Stimulated activated naive CD8-positive, alpha-beta T cell treated with anti-CD3 and anti-CD28 coated beads, Interleukin-15, Interleukin-2, amounts not matched to agents 100 ng/mL and 50 ng/mL, for 24 hours (primary cell): Measurements from ENCODE around the gene ACSM5.
"Not testable (repeated sequence)": the region's sequence is repeated elsewhere in the genome, so short reads cannot be mapped to it uniquely, and the experiment has no call there.

ENCODE experiments used
- H3K27ac Mint-ChIP-seq: one replicate; pipeline ENCODE4 v1.8.0; 2021; ENCODE audit warnings: mild to moderate bottlenecking, mixed read lengths
- H3K27me3 Mint-ChIP-seq: one replicate; pipeline ENCODE4 v1.8.0; 2021; ENCODE audit warnings: mixed read lengths
- H3K36me3 Mint-ChIP-seq: one replicate; pipeline ENCODE4 v1.8.0; 2021; ENCODE audit warnings: low read depth, mixed read lengths
- H3K4me1 Mint-ChIP-seq: one replicate; pipeline ENCODE4 v1.8.0; 2021; ENCODE audit warnings: low read depth, mixed read lengths
- H3K4me3 Mint-ChIP-seq: one replicate; pipeline ENCODE4 v1.8.0; 2021; ENCODE audit warnings: mild to moderate bottlenecking, mixed read lengths
- H3K9me3 Mint-ChIP-seq: one replicate; pipeline ENCODE4 v1.8.0; 2021; ENCODE audit warnings: mixed read lengths

The ACSM5 gene

GRCh38 chr16:20391045-20391444, 18.3 kb upstream of the ACSM5 start:
- Mint-ChIP-seq H3K4me3 (no peak overlapping the region), H3K4me1 (no peaks in the 10 kb centered on the region), H3K9me3 (no peaks in the 10 kb centered on the region), H3K27ac (no peak overlapping the region), H3K27me3 (peaks cover 18% of the 10 kb centered on the region), H3K36me3 (no peaks in the 10 kb centered on the region)

- H3K36me3 Mint-ChIP-seq, result no peaks in the 10 kb centered on the region
- H3K9me3 Mint-ChIP-seq, result no peaks in the 10 kb centered on the region
- no peaks in the 10 kb centered on the region for H3K27me3 Mint-ChIP-seq
- no peak overlapping the region for H3K27ac Mint-ChIP-seq
- no peak overlapping the region for H3K4me3 Mint-ChIP-seq
- H3K4me1 Mint-ChIP-seq, result no peaks in the 10 kb centered on the region
These were observed 15.3 kb upstream of the ACSM5 start for GRCh38 chr16:20393801-20394577.

- Mint-ChIP-seq H3K4me1 (no peaks in the 10 kb centered on the region), H3K36me3 (no peaks in the 10 kb centered on the region), H3K27ac (no peak overlapping the region), H3K9me3 (no peaks in the 10 kb centered on the region), H3K4me3 (no peak overlapping the region), H3K27me3 (no peaks in the 10 kb centered on the region)
These were observed 13.4 kb upstream of the ACSM5 start for GRCh38 chr16:20395946-20396345.

- no peak overlapping the region for H3K27ac Mint-ChIP-seq
- H3K36me3 Mint-ChIP-seq, result no peaks in the 10 kb centered on the region
- H3K9me3 Mint-ChIP-seq, result no peaks in the 10 kb centered on the region
- H3K4me1 Mint-ChIP-seq, result no peaks in the 10 kb centered on the region
- H3K27me3 Mint-ChIP-seq, result no peaks in the 10 kb centered on the region
- H3K4me3 Mint-ChIP-seq, result no peak overlapping the region
These were observed 12.4 kb upstream of the ACSM5 start for GRCh38 chr16:20396846-20397467.

GRCh38 chr16:20397468-20398074, 11.8 kb upstream of the ACSM5 start:
- Mint-ChIP-seq H3K36me3 (no peaks in the 10 kb centered on the region), H3K4me1 (no peaks in the 10 kb centered on the region), H3K27me3 (no peaks in the 10 kb centered on the region), H3K9me3 (no peaks in the 10 kb centered on the region), H3K27ac (no peak overlapping the region), H3K4me3 (no peak overlapping the region)

GRCh38 chr16:20398603-20399002, 10.7 kb upstream of the ACSM5 start:
- Mint-ChIP-seq H3K4me1 (no peaks in the 10 kb centered on the region), H3K27me3 (no peaks in the 10 kb centered on the region), H3K4me3 (no peak overlapping the region), H3K27ac (no peak overlapping the region), H3K9me3 (no peaks in the 10 kb centered on the region), H3K36me3 (no peaks in the 10 kb centered on the region)

GRCh38 chr16:20399185-20399584, 10.1 kb upstream of the ACSM5 start:
- no peaks in the 10 kb centered on the region for H3K9me3 Mint-ChIP-seq
- no peak overlapping the region for H3K4me3 Mint-ChIP-seq
- H3K36me3 Mint-ChIP-seq, result no peaks in the 10 kb centered on the region
- no peak overlapping the region for H3K27ac Mint-ChIP-seq
- no peaks in the 10 kb centered on the region for H3K27me3 Mint-ChIP-seq
- no peaks in the 10 kb centered on the region for H3K4me1 Mint-ChIP-seq

GRCh38 chr16:20401066-20401465, 8.3 kb upstream of the ACSM5 start:
- Mint-ChIP-seq H3K4me3 (no peak overlapping the region), H3K27me3 (peaks cover 3% of the 10 kb centered on the region), H3K36me3 (no peaks in the 10 kb centered on the region), H3K9me3 (no peaks in the 10 kb centered on the region), H3K4me1 (no peaks in the 10 kb centered on the region), H3K27ac (no peak overlapping the region)

GRCh38 chr16:20401475-20402016, 7.8 kb upstream of the ACSM5 start:
- Mint-ChIP-seq H3K27me3 (peaks cover 6% of the 10 kb centered on the region), H3K36me3 (no peaks in the 10 kb centered on the region), H3K4me1 (no peaks in the 10 kb centered on the region), H3K27ac (no peak overlapping the region), H3K9me3 (no peaks in the 10 kb centered on the region), H3K4me3 (no peak overlapping the region)

GRCh38 chr16:20402651-20403050, 6.7 kb upstream of the ACSM5 start:
- no peaks in the 10 kb centered on the region for H3K36me3 Mint-ChIP-seq
- H3K27ac Mint-ChIP-seq, result no peak overlapping the region

GRCh38 chr16:20404637-20405036, 4.7 kb upstream of the ACSM5 start, which contains the start of gene PDILT:
Gene PDILT (minus strand): TSS chr16:20404737. CDS start chr16:20399300, 5,437 bp downstream.
- no peak within 1 kb of the TSS for H3K4me3 Mint-ChIP-seq
- H3K4me1 Mint-ChIP-seq, result no peaks in the 10 kb centered on the region
- no peaks in the 10 kb centered on the region for H3K9me3 Mint-ChIP-seq
- no peak within 1 kb of the TSS for H3K27ac Mint-ChIP-seq
- peaks cover 9% of the 10 kb centered on the region for H3K27me3 Mint-ChIP-seq
- H3K36me3 Mint-ChIP-seq, result no peaks in the 10 kb centered on the region

More at GRCh38 chr16:20402651-20403050, 6.7 kb upstream of the ACSM5 start:
- no peaks in the 10 kb centered on the region for H3K4me1 Mint-ChIP-seq
- peaks cover 9% of the 10 kb centered on the region for H3K27me3 Mint-ChIP-seq
- H3K9me3 Mint-ChIP-seq, result no peaks in the 10 kb centered on the region
- H3K4me3 Mint-ChIP-seq, result no peak overlapping the region

GRCh38 chr16:20410121-20410723, 888 bp downstream of the ACSM5 start:
- Mint-ChIP-seq H3K4me1 (no peaks in the 10 kb centered on the region), H3K27ac (no peak overlapping the region), H3K36me3 (no peaks in the 10 kb centered on the region), H3K27me3 (peaks cover 9% of the 10 kb centered on the region), H3K9me3 (no peaks in the 10 kb centered on the region), H3K4me3 (no peak overlapping the region)

- H3K36me3 Mint-ChIP-seq, result no peaks in the 10 kb centered on the region
- H3K27me3 Mint-ChIP-seq, result peaks cover 6% of the 10 kb centered on the region
- H3K4me1 Mint-ChIP-seq, result no peaks in the 10 kb centered on the region
- no peak overlapping the region for H3K4me3 Mint-ChIP-seq
- no peak overlapping the region for H3K27ac Mint-ChIP-seq
- no peaks in the 10 kb centered on the region for H3K9me3 Mint-ChIP-seq
These were observed 1.7 kb downstream of the ACSM5 start for GRCh38 chr16:20411055-20411454.

GRCh38 chr16:20415541-20415940, 6.2 kb downstream of the ACSM5 start:
- Mint-ChIP-seq H3K4me1 (no peaks in the 10 kb centered on the region), H3K9me3 (no peaks in the 10 kb centered on the region), H3K27me3 (peaks cover 9% of the 10 kb centered on the region), H3K36me3 (no peaks in the 10 kb centered on the region), H3K4me3 (no peak overlapping the region), H3K27ac (no peak overlapping the region)

- not testable (repeated sequence) for H3K27me3 Mint-ChIP-seq, H3K9me3 Mint-ChIP-seq, H3K36me3 Mint-ChIP-seq, H3K4me1 Mint-ChIP-seq, H3K27ac Mint-ChIP-seq, H3K4me3 Mint-ChIP-seq
These were observed 9.8 kb downstream of the ACSM5 start for GRCh38 chr16:20419093-20419492.
